SW 1271 (cell line): ENCODE results near the gene TRPM8.
A peak's percentile ranks its signal among the peaks of the same experiment; 100 is the strongest.

Source experiments
- DNase-seq, 2 experiments: peaks; one replicate each; lab custom pipeline; 2025; lab: John Stamatoyannopoulos, UW

The TRPM8 gene

DNA sequence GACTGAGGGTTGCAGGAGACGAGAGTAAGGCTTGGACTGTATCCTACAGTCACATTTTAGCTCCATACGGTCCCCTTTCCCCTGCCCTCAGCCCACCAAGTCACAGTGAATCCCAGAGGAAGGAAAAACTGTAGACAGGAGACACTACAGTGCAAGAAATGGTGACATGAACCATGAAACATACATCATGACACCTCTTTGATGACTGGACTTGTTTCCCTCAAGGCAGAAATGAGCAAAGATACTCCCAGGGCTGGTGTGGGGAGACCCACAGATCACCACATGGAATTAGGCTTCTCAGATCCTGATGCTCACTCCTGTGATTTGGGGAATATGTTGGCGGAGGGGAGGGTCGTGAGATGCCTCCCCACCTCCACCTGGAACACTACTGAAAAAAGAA lies 85.1 kb downstream of the TRPM8 start:
- DNase-seq = no peak

DNA sequence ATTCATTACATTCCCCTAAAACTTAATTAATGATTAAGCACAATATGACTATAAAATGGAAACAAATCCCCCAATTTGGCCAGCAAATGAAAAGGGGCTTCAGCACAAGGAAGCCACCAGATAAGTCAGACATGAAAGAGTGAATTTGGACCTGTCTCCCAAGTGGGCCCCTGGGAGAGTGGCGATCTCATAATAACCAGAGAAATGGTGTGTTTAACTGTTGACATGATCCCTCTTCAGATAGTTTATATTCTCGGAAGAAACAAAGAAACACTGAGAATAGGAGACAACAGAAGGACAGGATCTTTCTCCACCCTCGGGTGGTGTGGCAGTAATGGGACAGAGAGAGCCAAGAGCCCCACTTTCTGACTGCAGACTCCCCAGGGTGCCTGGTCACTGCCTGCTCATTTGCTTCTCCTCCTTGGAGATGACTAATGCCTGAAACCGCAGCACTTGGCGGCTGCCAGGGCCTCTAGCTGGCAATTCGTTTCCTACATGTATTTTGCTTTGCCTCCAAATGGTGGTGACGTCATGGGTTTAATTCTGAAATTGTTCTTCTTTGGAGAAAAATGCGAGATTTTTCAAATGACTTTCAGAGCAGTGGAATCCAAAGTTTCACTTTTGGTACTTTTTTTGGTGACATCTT lies 86.9 kb downstream of the TRPM8 start:
- peak; percentile 70 to 91 for DNase-seq

DNA sequence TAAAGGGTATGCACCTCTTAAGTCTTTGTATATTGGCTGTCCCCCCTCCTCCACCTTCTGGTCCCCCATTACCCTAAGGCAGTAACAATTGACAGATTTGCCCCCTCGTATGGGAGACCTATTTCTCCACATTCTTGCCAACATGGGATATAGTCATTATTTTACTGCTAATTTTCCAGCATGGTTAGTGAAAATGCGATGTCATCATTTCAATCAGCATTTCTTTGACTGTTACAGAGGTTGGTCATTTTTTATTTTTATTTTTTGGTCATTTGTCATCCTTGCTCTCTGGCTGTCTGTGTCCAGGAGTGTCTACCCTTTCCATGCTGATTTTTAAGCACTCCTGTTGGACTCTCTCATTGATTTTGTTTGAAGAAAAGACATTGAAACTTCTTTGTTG lies 88.0 kb downstream of the TRPM8 start:
- DNase-seq = no peak

DNA sequence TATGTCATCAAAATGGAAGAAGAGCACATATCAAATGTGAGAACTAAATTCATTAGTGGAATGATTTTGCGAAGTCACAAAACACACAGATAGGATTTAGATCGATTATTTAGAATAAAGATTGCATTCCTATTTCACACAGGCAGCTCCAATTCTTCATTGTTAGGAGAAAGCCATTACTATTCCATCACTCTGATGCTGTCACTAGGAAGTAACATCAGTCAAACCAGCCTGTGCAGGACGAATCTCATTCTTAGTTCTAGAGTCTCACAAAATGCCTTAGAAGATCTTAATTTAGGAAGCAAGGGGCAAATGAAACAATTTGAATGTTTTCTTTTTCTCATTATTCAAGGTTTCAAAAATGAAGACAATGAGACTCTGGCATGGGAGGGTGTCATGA lies 89.3 kb downstream of the TRPM8 start:
- no peak for DNase-seq

DNA sequence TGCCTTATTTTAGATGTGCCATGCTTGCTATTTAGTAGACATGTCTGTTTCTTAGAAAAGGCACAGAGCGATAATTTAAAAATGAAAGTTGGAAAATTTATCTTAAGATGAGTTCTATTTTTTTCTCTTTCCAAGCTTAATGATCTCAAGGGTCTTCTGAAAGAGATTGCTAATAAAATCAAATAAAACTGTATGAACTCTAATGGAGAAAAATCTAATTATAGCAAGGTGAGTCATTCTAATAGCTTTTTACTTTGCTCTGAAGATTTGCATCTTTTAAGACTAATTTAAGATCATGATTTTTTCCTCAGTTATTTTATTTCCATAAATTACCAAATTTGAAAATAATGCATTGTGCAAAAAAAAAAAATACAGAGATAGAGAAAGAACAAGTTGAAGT lies 97.3 kb downstream of the TRPM8 start:
- no peak for DNase-seq

DNA sequence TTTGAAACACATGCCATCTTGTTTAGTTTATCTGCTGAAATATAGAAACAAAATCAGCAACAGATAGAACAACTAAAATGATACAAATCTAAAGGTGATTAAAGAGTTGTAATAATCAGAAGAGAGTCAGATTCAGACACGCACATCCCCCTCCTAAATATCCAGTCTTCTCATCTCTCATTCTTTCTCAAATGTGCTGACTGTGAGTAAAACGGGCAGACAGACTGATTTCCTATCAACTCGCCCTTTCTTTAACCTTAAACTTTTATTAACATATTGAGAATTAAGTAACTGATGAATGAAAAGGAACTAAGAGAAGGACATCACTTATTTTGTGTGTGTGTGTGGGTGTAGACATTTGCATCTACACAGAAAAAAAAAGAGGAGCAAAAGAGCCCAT lies 98.7 kb downstream of the TRPM8 start:
- DNase-seq = no peak

DNA sequence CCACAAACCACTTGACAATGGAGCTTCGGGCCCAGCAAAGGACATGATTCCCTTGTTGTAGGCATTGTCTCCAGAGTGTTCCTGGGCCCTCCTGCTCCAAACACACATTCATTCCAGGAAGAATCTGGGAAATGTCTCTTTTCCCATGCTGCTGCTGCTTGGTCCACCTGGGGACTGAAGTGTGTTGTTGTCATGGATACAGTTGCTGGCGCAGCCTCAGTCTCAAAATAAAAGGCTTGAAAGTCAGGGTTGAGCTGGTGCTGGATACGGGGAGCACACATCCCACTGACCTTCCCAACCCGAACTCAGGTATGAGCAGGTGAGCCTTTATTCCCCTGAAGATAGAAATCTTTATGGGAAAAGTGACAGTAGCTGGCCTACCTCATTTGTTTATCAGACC lies 102.7 kb downstream of the TRPM8 start:
- no peak for DNase-seq

DNA sequence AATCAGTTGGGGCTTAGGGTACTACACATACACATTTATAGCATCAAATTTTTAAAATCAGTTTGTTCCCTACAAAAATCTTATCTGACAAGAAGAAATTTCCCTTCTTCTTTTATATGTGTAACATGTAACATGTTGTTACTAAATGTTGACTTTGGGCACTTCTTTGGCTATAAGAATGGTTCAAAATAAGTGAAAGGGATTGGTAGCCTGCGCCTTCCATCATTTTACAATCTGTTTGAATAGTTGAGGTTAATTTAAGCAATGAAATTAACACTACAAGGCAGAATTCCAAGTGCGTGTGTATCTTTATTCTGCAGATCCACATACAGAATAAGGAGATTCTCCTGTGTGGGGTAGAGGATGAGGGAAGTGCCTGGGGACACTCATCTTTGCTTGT lies 103.2 kb downstream of the TRPM8 start:
- DNase-seq = no peak

DNA sequence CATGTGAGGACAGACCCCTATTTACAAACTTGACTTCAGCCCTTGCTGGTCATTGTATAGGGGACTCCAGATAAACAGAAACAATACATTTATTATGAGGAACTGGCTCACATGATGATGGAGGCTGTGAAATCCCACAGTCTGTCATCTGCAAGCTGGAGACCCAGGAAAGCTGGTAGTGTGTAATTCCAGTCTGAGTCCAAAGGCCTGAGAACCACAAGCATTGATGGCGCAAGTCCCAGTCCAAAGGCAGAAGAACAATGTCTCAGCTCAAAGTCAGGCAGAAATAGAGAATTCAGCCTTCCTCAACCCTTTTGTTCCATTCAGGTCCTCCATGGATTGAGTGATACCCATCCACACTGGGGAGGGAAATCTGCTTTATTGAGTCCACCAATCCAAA lies 105.3 kb downstream of the TRPM8 start:
- no peak for DNase-seq

DNA sequence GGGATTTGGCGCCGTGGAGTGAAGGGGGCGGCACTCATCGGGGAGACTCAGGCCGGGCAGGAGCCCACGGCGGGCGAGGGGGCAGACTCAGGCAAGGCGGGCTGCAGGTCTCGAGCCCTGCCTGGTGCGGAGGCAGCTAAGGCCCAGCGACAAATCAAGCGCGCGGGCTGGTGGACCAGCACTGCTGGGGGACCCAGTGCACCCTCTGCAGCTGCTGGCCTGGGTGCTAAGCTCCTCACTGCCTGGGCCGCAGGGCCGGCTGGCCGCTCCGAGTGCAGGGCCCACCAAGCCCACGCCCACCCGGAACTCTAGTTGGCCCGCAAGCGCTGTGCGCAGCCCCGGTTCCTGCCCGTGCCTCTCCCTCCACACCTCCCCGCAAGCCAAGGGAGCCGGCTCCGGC lies 107.1 kb downstream of the TRPM8 start:
- DNase-seq = no peak

DNA sequence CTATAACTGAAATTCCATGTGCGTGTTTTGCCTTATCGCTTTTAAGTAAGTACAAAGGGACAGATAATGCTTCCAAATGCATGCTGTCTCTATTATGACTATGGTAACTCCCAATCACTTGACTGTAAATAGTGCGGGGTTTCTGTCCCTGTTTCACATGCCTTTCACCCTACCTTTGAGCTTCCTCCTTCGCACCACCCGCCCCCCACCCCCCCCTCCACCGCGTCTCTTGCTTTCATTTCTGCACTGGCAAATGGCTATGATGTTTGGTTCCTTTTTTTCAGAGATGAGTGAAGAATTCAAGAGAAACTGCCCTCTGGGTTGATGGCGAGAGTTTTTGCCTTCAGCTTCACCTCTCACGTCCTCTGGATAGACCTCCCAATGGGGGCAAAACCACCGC lies 108.3 kb downstream of the TRPM8 start:
- DNase-seq = no peak

DNA sequence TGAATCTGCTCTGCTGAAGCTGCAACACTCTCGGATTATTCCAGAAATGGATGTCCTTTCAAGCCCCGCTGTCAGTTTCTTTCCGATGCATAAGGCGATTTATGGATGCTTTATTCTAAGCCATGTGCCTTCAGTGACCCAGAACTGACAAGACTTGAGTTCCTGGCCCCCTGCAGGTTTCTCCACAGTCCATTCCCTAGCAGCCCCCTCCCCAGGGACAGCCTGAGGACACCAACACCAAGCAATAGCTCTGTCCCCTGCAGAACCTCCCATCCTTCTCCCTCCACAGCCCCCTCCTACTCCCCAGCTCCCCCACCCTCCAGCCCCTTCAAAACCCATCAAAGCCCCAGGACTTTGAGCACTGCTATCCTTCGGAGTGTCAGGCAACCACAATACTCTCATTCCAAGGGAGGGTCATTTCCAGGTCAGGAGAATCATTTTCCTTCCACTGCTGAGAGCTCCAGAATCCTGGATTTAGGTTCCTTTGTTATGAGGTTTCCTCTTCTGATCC lies 108.8 kb downstream of the TRPM8 start:
- DNase-seq = no peak

DNA sequence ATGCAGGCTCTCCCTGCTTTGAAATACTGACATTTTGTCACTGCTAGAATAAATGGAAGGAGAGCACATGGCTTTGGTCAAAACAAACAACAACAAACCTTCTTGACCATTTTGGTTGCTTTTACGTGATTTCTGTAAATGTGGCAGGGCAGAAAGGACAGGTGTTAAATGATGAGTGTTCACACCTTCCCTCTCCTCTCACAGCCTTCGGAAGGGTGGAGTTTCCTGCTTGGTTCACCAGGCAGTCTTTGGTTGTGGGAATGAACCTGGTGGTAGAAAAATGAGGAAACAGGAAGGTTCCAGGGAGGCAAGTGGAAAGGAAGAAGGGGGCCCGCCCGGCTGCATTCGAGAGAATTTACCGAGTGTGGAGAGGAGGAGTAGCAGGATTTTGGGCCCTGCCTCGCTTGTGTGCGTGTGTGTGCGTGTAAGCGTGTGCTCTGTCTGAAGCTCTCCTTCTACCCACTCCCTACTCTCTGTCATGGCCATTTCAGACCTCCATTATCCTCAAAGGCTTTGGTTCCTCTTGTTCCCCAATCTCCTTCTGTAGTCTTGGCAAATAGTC lies 109.6 kb downstream of the TRPM8 start:
- DNase-seq = no peak

DNA sequence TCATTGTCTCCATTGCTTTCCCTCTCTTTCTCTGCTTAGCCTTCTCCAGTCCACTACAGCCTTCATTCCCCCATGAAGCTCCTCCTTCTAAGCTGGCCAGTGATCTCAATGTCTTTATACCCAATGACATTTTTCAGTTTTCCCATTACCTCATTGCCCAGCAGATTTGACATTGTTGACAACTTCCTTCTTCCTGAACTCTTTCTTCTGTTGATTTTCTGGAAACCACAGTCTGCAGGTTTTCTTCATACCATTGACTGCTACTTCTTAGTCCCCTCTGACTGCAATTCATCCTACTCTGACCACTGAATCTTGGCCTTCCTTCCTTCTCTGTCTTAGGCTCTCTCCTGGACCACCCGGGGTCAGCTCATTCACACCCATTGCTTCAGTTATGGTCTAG lies 110.5 kb downstream of the TRPM8 start:
- DNase-seq = no peak

DNA sequence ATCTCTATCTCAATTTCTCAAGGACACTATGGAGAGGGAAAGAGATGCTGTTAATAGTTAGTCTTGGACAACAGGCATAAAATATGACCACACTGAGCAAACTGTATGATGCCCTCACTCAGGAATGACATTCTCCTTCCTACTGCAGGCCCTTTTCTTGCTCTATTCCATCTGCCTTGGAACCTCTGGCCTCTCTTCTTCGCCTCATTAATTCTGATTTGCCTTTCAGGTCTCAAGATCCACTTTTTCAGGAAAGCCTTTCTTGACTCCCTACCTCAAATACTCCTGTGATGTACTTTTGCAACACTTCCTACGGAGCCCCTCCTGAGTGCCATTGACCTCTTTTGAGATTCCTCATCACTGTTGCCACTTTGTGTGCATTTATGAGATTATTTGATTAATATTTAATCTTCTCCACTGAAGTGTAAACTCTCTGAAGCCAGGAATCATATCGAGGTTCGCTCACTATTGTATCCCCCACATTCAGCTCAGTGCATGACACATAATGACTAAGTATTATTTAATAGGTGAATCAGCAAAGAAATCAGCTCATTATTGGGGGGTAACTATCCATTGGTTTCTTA lies 112.1 kb downstream of the TRPM8 start:
- no peak for DNase-seq

DNA sequence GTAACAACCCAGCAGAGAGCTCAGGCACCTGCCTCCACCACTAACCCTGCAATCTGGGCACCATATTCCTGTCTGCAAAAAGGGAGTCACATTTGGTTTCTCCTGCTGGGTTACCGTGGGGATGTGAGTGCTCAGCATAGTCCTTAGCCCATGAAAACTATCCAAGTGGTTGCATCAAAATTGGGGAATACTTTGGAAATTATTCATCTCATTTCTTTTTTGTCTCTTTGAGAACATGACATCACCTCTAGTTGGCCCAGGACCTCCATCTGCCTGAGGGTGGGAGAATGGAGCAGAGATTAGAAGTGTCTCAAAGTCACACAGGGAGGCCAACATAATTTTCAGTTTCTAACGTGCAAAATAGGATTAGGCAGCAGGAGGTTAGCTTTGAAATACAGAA lies 114.0 kb downstream of the TRPM8 start:
- DNase-seq = no peak

DNA sequence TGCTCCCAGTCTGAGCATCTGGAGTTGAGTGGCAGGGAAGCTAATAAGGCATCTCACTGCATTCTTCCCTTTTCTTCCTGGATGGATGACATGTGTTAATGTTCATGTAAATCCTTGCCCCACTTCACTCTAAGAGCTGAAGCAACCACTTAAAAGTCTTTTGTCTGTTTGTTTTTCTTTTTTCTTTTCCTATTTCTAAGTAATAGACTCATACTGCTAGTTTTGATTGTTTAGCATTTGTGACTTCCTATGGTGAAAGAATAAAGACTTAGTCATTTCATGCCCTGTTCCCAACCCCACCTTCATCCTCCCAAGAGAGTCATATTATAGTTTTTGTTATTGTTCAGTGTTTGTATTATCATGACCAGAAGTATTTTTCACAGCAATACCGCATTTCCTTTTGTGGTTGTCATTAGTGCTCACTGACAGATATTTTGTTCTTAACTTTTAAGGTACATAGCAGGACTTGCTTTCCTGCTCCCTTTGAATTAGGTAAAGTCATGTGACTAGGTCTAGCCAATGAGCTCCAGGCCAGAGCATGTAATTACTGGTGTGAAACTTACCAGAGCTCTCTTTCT lies 115.2 kb downstream of the TRPM8 start:
- no peak for DNase-seq

DNA sequence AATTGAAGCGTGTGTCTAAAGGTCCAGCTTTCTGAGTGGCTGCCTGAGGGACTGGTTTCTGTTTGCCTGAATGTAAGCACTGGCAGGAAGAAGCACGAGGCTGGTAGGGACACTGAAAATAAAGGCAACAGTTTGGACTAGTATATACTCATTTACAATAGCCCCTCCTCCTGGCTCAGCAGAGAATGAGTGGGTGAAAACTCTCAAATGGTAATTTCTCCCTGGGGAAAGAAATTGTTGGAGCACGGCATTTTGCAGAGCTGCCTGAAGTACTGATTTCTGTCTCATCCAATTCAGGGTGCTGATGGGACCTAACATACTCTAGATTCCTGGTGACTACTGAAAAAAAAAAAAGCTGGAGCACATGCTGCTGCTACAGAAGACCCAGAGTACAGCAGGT lies 116.0 kb downstream of the TRPM8 start:
- DNase-seq = no peak

DNA sequence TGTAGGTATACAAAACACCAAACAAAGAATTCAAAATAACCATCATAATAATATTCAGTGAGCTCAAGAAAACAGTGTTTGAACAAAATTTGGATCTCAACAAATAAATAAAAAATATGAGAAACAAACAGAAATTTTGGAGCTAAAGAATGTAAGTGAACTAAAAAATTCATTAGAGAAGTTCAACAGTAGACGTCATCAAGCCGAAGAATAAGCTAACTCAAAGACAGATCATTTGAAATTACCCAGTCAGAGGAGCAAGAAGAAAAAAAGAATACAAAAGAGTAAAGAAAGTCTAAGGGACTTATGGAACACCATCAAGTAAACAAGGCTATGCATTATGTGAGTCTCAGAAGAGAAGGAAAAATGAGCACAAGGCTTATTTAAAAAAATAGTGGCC lies 116.7 kb downstream of the TRPM8 start:
- DNase-seq = no peak

DNA sequence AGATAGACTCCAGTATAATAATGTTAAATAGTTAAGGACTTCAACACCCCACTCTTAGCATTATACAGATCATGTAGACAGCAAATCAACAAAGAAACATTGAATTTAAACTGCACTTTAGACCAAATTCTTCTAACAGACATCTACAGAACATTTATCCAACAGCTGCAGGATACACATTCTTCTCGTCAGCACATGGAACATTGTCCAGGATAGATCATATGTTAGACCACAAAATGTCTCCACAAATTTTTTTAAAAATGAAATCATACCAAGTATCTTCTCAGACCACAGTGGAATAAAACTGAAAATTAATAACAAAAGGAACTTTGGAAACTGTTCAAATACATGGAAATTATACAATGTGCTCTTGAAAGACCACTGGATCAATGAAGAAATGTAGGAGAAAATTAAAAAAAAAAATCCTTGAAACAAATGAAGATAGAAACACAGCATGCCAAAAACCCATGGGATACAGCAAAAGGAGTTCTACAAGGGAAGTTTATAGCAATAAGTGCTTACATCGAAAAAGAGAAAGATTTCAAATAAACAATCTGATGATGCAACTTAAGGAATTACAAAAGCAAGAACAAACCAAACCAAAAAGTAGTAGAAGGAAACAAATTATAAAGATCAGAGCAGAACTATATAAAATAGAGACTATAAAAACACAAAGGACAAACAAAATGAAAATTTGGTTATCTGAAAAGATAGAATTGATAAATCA lies 121.1 kb downstream of the TRPM8 start:
- no peak for DNase-seq

DNA sequence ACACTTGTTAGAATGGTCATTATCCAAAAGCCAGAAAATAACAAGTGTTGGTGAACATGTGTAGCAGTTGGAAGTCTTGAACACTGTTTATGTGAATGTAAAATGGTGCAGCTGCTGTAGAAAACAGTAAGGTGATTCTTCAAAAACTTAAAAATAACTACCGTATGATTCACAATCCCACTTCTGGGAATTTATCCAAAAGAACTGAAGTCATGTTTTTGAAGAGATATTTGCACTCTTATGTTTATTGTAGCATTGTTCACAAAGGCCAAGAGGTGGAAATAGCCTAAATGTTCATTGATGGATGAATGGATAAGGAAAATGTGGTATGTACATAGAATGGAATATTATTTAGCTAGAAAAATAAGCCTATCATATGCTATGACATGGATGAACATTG lies 127.0 kb downstream of the TRPM8 start:
- DNase-seq = peak in 1 of 2 experiments; percentile 74

DNA sequence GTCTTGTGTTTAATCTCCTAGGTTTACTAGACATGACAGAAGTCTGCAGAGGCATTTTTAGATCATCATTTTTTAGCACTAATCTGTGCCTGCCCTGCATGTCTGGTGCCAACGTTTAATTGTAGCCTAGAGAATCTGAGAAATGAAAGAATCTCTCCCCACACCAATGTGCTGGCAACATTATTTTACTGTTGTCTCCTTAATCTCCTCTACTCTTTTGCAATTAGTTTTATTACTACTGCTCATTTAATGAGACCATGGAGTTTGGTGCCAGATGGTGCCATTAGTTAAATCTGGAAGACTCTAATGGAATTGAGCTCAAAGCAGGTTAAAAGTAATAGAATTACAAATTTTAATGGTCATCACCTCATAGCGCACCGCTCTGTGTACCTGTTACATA lies 129.3 kb downstream of the TRPM8 start:
- DNase-seq = no peak

DNA sequence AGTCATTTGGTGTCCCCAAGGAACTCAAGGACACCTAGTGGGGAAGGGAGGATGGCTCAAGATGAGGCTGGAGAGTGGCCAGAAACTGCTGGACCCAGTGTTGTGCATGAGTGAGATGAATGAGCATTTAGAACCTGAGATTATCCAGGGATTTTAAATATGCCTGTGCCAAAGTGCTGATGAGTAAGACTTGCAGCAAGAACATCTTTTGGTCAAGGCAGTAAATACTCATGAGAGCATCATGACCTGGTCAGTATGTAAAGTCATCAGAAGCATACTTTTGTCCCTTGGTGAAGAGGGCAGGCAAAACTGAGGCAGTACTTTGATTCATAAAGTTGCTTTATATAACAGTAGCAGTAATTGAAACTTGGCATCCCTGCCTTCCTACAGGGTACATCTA lies 130.2 kb downstream of the TRPM8 start:
- DNase-seq = no peak
